SK-N-SH treated with all-trans-retinoic acid at 6 μM for 48 hours (cell line): ENCODE data around the gene PLXNA4.

Experiments
- ATAC-seq: fragments of 200-7000 bp; cut with Tn5 transposase; 3 replicates; pipeline ENCODE4 v1.9.1; 2020; ENCODE audit warnings: mild to moderate bottlenecking, moderate library complexity
- ARNTL ChIP-seq: fragments of 450-650 bp; formaldehyde crosslinking; IDR thresholded peaks from 2 replicates; pipeline ENCODE4 v1.5.0; 2020; ENCODE audit warnings: low read depth, mild to moderate bottlenecking, moderate library complexity, borderline replicate concordance
- BACH2 ChIP-seq: fragments of 250-450 bp; sonication (Bioruptor Pico); IDR thresholded peaks from 2 replicates; pipeline ENCODE4 v1.9.0; 2021; ENCODE audit warnings: mild to moderate bottlenecking, borderline replicate concordance
- CREB5 ChIP-seq: fragments of 250-450 bp; sonication (Bioruptor Pico); IDR thresholded peaks from 2 replicates; pipeline ENCODE4 v1.5.1; 2020; ENCODE audit warnings: low read depth, mild to moderate bottlenecking, moderate library complexity
- CSDC2 ChIP-seq: fragments of 250-450 bp; sonication (Bioruptor Pico); IDR thresholded peaks from 2 replicates; pipeline ENCODE4 v1.5.0; 2020; ENCODE audit warnings: mild to moderate bottlenecking, moderate library complexity
- ESRRG ChIP-seq: fragments of 250-450 bp; sonication (Bioruptor Pico); IDR thresholded peaks from 2 replicates; pipeline ENCODE4 v1.6.1; 2021; ENCODE audit warnings: mild to moderate bottlenecking
- GLIS3 ChIP-seq: fragments of 250-450 bp; sonication (Bioruptor Pico); IDR thresholded peaks from 2 replicates; pipeline ENCODE4 v1.5.0; 2020; ENCODE audit warnings: mild to moderate bottlenecking, moderate library complexity
- ISL1 ChIP-seq: fragments of 250-450 bp; sonication (Bioruptor Pico); IDR thresholded peaks from 2 replicates; pipeline ENCODE4 v2.1.2; 2022; ENCODE audit warnings: mild to moderate bottlenecking, moderate library complexity
- OSR1 ChIP-seq: fragments of 250-450 bp; sonication (Bioruptor Pico); IDR thresholded peaks from 2 replicates; pipeline ENCODE4 v1.8.0; 2022; ENCODE audit warnings: moderate library complexity, mild to moderate bottlenecking, inconsistent platforms
- PATZ1 ChIP-seq: fragments of 250-450 bp; sonication (Bioruptor Pico); IDR thresholded peaks from 2 replicates; pipeline ENCODE4 v1.8.0; 2020; ENCODE audit warnings: mild to moderate bottlenecking, moderate library complexity, borderline replicate concordance
- POU6F1 ChIP-seq: fragments of 250-450 bp; sonication (Bioruptor Pico); IDR thresholded peaks from 2 replicates; pipeline ENCODE4 v1.8.0; 2021; ENCODE audit warnings: low read depth, mild to moderate bottlenecking, moderate library complexity, borderline replicate concordance
- RARB ChIP-seq: fragments of 250-450 bp; sonication (Bioruptor Pico); IDR thresholded peaks from 2 replicates; pipeline ENCODE4 v1.8.0; 2021; ENCODE audit warnings: mild to moderate bottlenecking, moderate library complexity
- SNAI2 ChIP-seq: fragments of 250-450 bp; sonication (Bioruptor Pico); IDR thresholded peaks from 2 replicates; pipeline ENCODE4 v1.5.0; 2020; ENCODE audit warnings: mild to moderate bottlenecking, moderate library complexity
- TCF4 ChIP-seq: fragments of 250-450 bp; sonication (Bioruptor Pico); IDR thresholded peaks from 2 replicates; pipeline ENCODE4 v1.8.0; 2021; ENCODE audit warnings: mild to moderate bottlenecking, moderate library complexity, borderline replicate concordance
- TOX ChIP-seq: fragments of 250-450 bp; sonication (Bioruptor Pico); IDR thresholded peaks from 2 replicates; pipeline ENCODE4 v1.8.0; 2021; ENCODE audit warnings: mild to moderate bottlenecking, moderate library complexity, borderline replicate concordance
- TSHZ2 ChIP-seq: fragments of 250-450 bp; sonication (Bioruptor Pico); IDR thresholded peaks from 2 replicates; pipeline ENCODE4 v1.5.0; 2020; ENCODE audit warnings: mild to moderate bottlenecking, moderate library complexity
- ZFP3 ChIP-seq: fragments of 250-450 bp; sonication (Bioruptor Pico); IDR thresholded peaks from 2 replicates; pipeline ENCODE4 v1.5.0; 2020; ENCODE audit warnings: mild to moderate bottlenecking, moderate library complexity
- ZFP30 ChIP-seq: fragments of 450-650 bp; formaldehyde crosslinking; IDR thresholded peaks from 2 replicates; pipeline ENCODE4 v1.5.0; 2022; ENCODE audit warnings: mild to moderate bottlenecking, moderate library complexity
- ZNF565 ChIP-seq: fragments of 450-650 bp; formaldehyde crosslinking; conservative IDR thresholded peaks from 2 replicates; pipeline ENCODE4 v1.5.0; 2020; ENCODE audit warnings: low read depth, mild to moderate bottlenecking, moderate library complexity
- ZNF70 ChIP-seq: fragments of 450-650 bp; formaldehyde crosslinking; IDR thresholded peaks from 2 replicates; pipeline ENCODE4 v1.5.0; 2020; ENCODE audit warnings: mild to moderate bottlenecking, moderate library complexity

Gene PLXNA4

GRCh38 chr7:132376361-132377013, 199.8 kb downstream of the PLXNA4 start:
- no peak for ATAC-seq

GRCh38 chr7:132373879-132374278, 202.4 kb downstream of the PLXNA4 start:
- TF ChIP-seq TSHZ2 (CRISPR knock-in tag) (no peak), ISL1 (CRISPR knock-in tag) (peak; percentile 44; the same call in 1 of the 2 replicates), ARNTL (CRISPR knock-in tag) (no peak)
- ATAC-seq: peak; percentile 73

More at GRCh38 chr7:132376361-132377013, 199.8 kb downstream of the PLXNA4 start:
- TF ChIP-seq ZFP30 (CRISPR knock-in tag): no peak

- TF ChIP-seq CREB5 (CRISPR knock-in tag): no peak
- TF ChIP-seq ZNF565: no peak
- no peak for TF ChIP-seq TCF4 (CRISPR knock-in tag)
- TF ChIP-seq ARNTL (CRISPR knock-in tag): no peak
- TF ChIP-seq ESRRG (CRISPR knock-in tag): no peak
- TF ChIP-seq BACH2 (CRISPR knock-in tag): no peak
- TF ChIP-seq RARB: no peak
- no peak for TF ChIP-seq GLIS3 (CRISPR knock-in tag)
- no peak for TF ChIP-seq ZNF70
- no peak for TF ChIP-seq CSDC2 (CRISPR knock-in tag)
- TF ChIP-seq TSHZ2 (CRISPR knock-in tag): no peak
- no peak for TF ChIP-seq POU6F1 (CRISPR knock-in tag)
- TF ChIP-seq ISL1 (CRISPR knock-in tag): no peak
- TF ChIP-seq SNAI2: no peak
- TF ChIP-seq ZFP3: no peak
- no peak for TF ChIP-seq TOX (CRISPR knock-in tag)
- no peak for TF ChIP-seq OSR1 (CRISPR knock-in tag)
- no peak for TF ChIP-seq PATZ1 (CRISPR knock-in tag)
- no peak for TF ChIP-seq ZFP30 (CRISPR knock-in tag)
- no peak for ATAC-seq
Observed at GRCh38 chr7:132373041-132373440, 203.2 kb downstream of the PLXNA4 start.
